Cerebellar cortex (tissue), 1 donor: ENCODE results near the gene MBNL2.

Experiments used
- DNase-seq: peaks from one replicate; pipeline ENCODE4 v3.0.0-alpha.2; 2015; ENCODE audit warnings: low spot score

MBNL2 gene

DNA sequence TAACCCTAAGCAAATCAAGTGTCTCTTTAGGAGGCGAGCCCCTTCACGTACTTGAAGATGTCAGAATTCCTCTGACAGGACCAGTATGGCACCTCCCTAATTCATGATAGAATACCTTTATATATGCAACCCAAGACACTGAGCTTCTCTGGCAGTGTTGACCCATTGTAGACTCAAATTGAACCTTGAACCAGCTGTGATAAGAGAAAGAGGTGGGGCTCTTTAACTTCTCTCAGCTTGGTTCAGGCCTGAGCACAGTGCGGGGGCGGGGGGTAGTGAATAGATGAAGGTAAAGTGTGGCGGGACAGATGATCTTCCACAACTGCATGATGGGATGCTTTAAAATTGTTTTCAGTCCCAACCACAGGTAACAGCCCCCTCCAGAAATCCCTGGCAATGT lies 12.1 kb downstream of the MBNL2 start:
- DNase-seq: no peak

DNA sequence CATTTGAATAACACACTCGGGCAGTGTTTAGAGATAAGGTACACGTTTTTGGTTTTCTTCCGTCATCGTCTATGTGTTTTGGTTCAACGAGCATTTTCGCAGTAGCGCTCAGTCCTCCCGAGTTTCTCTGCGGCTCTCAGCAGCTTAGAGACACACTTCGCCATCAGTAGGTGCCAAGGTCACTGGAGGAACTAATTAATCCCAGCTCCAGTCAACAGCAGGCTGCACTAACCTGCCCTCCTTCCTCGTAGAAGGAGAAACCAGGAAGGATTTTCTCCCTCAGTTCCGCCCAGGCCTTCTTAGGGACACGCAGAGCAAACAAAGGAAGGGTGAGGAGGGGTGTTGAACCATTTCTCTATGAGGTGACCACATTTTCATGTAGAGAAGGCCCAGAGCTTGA lies 12.6 kb downstream of the MBNL2 start:
- DNase-seq: no peak

GRCh38 chr13:97235549-97236231 lies 13.6 kb downstream of the MBNL2 start:
- DNase-seq: peak; percentile 49

- DNase-seq: no peak
These were observed 15.3 kb downstream of the MBNL2 start for GRCh38 chr13:97237388-97237787.

DNA sequence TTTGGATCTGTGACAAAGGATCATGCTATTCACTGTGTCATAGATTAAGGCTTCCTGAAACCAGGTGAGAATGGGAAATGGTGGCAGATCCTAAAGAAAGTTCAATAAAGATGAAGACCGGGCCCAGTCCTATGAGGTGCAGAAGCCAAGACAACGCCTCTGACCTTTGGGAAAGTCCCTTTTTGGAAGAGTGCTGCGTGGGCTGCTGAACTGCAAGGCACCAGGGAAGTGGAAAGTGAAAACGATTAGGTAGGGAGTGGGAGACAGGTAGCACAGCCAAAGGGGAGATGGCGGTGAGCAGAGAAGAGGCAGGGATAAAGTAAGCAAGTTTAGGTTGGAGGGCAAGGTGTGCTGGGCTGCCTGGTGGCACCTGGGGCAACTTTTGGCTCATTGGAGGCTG lies 16.3 kb downstream of the MBNL2 start:
- no peak for DNase-seq

DNA sequence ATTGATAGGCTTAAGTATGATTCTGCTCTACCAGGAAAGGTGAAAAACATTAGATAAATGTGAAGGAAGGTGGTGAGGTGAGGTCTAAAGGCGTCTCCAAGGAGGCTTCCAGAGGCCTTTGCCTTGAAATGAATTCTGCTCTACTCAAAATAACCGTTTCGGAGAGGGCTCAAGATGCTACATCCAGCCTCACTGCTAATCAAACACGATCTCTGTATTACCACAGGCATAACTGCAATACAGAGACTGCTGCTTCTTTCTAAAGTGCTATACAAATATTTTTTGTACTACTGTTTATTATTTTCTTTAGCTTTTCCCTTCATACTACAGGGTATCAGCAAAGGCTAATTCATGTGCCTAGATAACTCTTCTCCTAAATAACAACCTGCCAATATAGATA lies 16.8 kb downstream of the MBNL2 start:
- DNase-seq: no peak

DNA sequence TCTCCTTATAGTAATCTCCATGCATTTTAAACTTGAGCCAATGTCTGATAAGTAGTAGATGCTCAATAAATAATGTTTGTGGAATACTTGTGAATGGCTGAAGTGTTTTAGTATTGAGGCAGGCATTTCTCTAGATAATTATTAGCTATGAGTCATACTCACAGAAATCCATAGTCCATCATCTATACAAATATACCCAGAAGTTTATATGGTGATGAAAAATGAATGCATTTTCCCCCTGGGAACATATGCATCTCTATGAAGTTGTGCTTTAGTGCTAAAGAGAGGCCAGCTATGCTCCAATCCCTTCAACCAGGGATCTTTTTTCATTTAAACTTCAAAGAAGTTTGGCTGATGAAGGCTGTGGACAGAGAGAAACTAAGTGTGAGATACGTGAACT lies 17.2 kb downstream of the MBNL2 start:
- no peak for DNase-seq

DNA sequence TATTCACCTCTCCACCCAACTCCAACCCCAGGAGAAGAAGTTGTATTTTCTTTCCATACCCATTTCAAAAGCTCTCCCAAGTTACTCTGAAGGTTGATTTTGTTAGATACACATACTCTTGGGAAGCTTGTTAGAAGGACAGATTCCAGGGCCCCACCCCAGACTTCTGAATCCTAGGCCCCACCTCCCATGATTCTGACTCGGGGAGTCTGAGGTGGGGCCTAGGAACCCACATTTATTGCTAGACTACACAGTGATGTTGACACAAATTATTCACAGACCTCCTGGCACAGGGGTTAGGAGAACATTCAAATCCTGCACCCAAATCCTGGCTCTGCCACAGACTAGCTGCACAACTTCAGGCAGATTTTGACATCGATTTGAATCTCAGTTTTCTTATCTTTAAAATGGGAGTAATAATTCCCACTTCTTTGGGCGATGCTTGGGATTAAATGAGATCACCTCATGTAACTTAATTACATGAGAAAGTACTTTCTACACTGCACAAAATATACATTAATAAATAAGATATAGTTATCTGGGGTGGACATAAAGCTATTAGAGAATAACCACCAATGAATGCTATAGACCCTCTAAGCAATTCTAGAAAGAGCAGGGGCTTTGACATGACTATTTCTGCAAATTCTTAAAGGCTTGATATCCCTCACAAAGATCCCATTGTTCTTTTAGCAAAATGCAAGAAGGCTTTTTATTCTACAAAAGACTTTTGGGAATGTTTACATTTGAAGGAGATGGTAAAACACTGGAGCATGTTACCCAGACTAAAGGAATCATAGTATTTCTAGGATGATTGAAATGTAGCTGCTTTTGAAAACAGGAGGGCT lies 18.0 kb downstream of the MBNL2 start:
- no peak for DNase-seq

DNA sequence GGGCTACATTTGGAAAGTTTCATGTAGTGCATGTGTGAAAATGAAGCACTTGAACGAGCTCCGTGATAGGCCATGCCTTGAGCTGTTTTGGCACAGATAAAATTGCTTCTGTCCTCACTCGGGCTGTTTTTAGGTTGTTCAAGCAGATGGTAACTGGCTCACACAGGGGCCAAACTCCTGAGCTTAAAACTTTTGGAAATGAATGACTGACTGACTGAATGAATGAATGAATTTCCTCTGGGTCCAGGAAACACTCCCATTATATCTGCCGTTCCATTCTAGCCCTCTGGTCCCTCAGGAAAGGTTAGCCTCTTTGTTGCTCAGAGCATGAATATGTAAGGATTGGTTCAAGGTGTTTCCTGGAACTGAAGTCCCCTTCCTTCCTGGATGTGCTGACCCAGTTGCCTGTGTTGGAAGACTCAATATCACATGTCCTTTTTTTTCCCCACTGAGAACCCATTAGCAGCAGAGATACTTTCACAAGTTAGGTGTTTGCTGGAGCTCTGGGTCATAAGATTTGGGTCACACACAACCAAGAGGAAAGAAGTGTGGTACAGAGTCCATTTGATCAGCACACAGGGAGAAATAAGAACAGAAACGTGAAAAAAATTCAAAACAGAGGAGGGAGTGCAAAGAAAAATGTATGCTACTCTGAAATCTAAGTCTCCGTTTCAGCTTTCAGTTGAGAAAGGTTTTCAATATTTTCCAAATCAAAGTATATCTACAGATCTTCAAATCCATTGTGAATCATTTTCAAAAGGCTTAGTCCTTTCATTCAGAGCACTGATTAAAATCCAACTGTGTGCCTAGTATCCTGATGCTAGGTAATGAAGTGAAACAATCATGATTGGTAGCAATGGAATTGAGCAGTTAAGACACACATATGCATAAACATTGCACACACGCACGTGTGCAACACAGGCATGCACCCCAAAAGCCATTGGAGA lies 18.9 kb downstream of the MBNL2 start:
- no peak for DNase-seq

DNA sequence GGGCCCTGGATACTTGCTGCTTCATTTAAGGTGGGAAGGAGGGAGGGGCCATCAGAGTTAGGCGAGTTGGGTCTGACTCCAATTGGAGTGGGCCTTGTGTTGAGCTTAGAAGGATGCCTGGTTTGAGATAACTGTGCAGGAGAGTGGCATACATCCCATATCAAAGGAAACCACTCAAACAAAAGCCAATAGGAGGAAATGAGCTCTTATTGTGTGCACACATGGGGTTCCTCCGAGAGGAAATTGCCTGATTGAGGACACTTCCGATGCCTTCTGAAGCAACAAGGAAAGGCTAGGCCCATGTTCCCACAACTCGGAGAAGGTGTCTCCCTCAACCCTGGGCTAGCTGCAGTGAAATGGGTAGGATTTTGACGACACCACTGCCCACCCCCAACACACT lies 19.6 kb downstream of the MBNL2 start:
- DNase-seq: no peak

DNA sequence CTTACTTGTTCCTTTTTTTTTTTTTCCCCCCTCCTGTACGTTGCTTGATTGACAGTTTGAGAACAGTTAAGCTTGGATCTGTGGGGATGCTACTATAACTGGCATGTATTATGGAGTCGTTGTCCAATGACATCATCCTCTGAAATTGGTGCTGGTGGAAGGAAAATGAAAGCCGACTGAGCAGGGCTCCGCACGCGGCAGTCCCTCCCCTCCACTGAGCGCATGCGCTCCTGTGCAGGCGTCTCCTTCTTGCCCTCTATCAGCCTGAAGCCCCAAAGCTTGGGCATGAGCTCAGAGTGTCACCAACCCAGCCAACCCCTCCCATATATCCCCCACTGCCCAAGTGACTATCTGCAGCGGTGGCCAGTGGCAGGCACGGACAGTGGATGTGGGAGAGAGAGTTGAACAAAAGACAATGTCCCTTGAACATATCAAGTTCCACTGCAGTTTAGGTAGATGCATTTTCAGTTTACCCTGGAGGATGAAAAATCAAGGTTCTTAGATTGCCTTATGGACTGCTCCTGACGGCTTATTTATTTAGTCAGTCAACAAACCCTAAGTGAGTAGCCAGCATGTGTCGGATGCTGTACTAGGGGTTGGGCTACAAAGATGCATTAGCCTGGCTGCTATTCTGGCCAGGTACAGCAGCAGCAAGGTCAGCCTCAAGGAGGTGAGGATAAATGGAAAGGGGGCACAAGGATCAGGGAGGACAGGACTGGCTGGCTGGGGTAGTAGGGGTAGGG lies 20.8 kb downstream of the MBNL2 start:
- DNase-seq: no peak

GRCh38 chr13:97243915-97244781 lies 22.0 kb downstream of the MBNL2 start:
- DNase-seq: no peak

DNA sequence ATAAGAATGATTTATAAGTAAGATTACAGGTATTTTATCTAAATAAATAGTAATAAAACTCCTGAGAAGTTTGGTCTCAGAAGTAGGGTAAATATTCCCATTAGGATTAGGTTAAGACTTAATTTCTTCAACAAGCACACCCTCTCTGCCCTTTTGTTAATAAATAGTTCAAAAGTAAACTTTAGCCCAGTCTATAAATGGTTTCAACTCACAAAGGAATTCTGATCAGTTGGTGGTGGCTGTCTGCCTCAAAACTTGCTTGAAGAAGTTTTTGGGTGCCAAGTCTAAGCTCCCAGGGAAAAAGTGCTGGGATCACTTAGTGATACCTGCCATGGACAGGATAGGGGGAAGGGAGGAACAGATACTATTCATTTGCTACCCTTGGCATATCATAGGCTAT lies 22.9 kb downstream of the MBNL2 start:
- no peak for DNase-seq

GRCh38 chr13:97246596-97247158 lies 24.5 kb downstream of the MBNL2 start:
- no peak for DNase-seq

DNA sequence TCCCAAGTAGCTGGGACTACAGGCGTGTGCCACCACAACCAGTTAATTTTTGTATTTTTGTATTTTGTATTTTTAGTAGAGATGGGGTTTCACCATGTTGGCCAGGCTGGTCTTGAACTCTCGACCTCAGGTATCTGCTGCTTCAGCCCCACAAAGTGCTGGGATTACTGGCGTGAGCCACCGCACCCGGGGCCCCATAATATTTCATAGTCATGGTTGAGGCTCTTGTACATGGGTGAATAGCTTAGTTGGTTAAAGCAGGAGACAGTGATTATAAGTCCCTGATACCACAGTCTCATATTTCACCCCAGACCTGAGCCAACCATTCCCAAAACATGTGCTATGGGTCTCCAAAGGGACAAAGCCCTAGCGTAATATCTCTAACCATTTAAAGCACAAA lies 26.1 kb downstream of the MBNL2 start:
- DNase-seq: no peak

- no peak for DNase-seq
These were observed 27.1 kb downstream of the MBNL2 start for GRCh38 chr13:97249093-97249795.

- DNase-seq: no peak
These were observed 27.8 kb downstream of the MBNL2 start for GRCh38 chr13:97249796-97250495.

DNA sequence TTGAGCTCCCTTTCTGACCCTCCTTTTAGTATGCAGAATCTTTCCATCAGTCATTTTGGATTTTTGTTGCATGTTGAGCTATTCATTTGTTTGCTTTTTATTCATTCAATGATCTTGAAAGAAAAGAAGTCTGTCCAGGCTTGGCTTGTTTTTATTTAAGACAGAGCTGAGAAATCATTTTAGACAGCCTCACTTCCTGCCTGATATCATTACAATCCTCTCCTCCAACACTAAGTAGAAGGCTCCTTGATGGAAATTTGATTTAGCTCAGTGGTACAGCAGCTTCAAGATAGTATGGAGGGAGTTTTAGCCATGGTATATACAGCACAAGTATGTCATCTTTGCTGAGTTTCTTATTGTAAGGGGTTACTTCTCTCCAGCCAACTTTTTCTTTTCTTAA lies 28.4 kb downstream of the MBNL2 start:
- DNase-seq: no peak

- DNase-seq: no peak
These were observed 30.6 kb downstream of the MBNL2 start for GRCh38 chr13:97252735-97253134.
